Stimulated activated CD4-positive, alpha-beta T cell treated with anti-CD3 and anti-CD28 coated beads, Interleukin-12 subunit alpha, Interleukin-12 subunit beta, amount 100 ng/mL, for 4 hours (primary cell): ENCODE data around the gene GPRASP1.
A peak's percentile ranks its signal among the peaks of the same experiment; 100 is the strongest.
"Not testable (repeated sequence)": the region's sequence is repeated elsewhere in the genome, so short reads cannot be mapped to it uniquely, and the experiment has no call there.

Experiments used
- DNase-seq: peaks from one replicate; pipeline ENCODE4 v3.0.0-alpha.2; 2020

Gene GPRASP1, protein sequence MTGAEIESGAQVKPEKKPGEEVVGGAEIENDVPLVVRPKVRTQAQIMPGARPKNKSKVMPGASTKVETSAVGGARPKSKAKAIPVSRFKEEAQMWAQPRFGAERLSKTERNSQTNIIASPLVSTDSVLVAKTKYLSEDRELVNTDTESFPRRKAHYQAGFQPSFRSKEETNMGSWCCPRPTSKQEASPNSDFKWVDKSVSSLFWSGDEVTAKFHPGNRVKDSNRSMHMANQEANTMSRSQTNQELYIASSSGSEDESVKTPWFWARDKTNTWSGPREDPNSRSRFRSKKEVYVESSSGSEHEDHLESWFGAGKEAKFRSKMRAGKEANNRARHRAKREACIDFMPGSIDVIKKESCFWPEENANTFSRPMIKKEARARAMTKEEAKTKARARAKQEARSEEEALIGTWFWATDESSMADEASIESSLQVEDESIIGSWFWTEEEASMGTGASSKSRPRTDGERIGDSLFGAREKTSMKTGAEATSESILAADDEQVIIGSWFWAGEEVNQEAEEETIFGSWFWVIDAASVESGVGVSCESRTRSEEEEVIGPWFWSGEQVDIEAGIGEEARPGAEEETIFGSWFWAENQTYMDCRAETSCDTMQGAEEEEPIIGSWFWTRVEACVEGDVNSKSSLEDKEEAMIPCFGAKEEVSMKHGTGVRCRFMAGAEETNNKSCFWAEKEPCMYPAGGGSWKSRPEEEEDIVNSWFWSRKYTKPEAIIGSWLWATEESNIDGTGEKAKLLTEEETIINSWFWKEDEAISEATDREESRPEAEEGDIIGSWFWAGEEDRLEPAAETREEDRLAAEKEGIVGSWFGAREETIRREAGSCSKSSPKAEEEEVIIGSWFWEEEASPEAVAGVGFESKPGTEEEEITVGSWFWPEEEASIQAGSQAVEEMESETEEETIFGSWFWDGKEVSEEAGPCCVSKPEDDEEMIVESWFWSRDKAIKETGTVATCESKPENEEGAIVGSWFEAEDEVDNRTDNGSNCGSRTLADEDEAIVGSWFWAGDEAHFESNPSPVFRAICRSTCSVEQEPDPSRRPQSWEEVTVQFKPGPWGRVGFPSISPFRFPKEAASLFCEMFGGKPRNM (N-terminal part only)

DNA sequence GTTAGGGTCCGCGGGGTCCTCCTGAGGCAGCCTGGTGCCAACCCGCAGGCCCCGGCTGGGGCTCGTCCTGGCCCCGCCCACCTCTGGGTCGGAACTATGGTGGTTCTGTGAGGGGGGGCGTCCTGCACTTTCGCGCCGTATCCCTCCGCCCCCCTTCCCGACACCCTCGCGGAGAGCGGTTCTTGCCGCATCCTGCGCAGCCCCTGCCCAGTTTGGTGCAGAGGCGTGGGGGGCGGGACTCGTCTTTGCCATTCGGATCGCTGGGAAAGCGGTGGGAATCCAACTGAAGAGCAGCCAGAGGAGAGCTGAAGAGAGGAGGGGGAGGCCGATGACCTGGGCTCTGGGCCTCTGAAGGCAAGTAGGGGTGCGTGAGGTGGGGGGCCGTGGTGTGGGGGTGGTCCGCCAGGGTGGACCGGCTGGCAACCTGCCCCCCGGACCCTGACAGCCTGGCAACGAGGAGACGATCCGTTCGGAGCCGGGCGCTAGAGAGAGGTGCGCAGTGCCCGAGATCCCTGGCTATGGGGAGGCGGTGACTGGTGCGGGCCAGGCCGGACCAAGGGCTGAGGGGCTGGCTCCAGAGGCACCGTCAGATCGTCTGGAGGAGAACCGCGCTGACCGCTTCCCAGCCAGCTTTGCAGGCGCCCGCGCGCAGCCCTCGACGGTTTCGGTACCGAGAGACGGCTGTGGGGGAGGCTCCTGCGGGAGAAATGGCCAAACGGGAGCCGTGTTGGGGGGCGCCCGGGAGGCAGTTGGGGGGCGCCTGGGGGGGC is at the start of gene GPRASP1:
GPRASP1 (plus strand) TSS at position 242 of the 770 bp plus-strand sequence. CDS start 2,431 bp downstream, outside the sequence.
- DNase-seq: peak; percentile 43

GRCh38 chrX:102604327-102604726 is 47.0 kb upstream of the GPRASP1 start:
- DNase-seq: no peak

DNA sequence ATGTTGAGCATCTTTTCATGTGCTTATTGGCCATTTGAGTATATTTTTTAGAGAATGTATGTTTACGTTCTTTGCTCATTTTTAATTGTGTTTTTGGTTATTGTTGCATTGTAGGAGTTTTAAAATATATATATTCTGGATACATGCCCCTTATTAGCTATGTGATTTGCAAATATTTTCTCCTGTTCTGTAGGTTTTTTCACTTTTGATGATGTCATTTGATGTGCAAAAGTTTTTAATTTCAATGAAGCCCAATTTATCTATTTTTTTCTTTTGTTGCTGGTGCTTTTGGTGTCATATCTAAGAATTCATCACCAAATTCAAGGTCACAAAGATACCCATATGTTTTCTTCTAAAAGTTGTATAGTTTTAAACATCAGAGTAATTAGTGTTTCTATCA is 45.2 kb upstream of the GPRASP1 start:
- DNase-seq: no peak

- no peak for DNase-seq
These were observed 40.4 kb upstream of the GPRASP1 start for GRCh38 chrX:102610905-102611304.

GRCh38 chrX:102624105-102624504 is 27.2 kb upstream of the GPRASP1 start:
- no peak for DNase-seq

DNA sequence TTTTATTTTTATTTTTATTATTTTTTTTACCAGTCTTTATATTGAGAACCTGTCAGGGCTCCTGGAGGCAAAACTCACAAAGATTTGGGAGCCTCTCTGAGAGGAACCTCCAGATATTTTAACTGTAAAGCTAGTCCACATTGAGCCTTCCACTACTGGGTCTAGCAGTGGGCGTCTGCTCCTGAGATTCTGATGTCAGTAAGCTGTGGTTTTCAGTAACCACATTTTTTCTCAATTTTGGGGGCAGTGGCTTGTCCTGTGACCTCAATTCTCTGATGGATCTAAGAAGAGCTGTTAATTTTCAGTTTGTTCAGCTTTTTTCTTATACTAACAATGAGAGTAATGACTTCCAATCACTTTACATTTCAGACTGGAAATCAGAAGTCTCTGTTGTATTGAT is 23.6 kb upstream of the GPRASP1 start:
- no peak for DNase-seq

DNA sequence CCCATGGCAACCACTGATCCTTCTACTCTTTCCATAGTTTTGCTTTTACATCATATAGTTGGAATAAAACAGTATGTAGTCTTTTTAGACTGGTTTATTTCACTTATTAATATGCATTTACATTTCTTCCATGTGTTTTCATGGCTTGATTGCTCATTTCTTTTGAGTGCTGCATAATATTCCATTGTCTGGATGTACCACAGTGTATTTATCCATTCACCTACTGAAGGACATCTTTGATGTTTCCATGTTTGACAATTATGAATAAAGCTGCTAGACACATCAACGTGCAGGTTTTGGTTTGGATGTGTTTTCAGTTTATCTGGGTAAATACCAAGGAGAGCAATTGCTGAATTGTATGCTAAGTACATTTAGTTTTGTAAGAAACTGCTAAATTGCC is 13.7 kb upstream of the GPRASP1 start:
- DNase-seq: no peak

GRCh38 chrX:102650903-102651241 is 411 bp upstream of the GPRASP1 start:
- no peak for DNase-seq

GRCh38 chrX:102652031-102652688 is 877 bp downstream of the GPRASP1 start:
- DNase-seq: peak; percentile 32

DNA sequence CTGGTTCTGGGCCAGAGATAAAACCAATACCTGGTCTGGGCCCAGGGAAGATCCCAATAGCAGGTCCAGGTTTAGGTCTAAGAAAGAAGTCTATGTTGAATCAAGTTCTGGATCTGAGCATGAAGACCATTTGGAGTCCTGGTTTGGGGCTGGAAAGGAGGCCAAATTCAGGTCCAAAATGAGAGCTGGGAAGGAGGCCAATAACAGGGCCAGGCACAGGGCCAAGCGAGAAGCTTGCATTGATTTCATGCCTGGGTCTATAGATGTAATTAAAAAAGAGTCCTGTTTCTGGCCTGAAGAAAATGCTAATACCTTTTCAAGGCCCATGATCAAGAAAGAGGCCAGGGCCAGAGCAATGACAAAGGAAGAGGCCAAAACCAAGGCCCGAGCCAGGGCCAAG is 3.4 kb downstream of the GPRASP1 start:
- no peak for DNase-seq

GRCh38 chrX:102658556-102658955 is 7.3 kb downstream of the GPRASP1 start:
- no peak for DNase-seq

- DNase-seq: peak; percentile 77
These were observed 8.8 kb downstream of the GPRASP1 start for GRCh38 chrX:102659790-102660757.

DNA sequence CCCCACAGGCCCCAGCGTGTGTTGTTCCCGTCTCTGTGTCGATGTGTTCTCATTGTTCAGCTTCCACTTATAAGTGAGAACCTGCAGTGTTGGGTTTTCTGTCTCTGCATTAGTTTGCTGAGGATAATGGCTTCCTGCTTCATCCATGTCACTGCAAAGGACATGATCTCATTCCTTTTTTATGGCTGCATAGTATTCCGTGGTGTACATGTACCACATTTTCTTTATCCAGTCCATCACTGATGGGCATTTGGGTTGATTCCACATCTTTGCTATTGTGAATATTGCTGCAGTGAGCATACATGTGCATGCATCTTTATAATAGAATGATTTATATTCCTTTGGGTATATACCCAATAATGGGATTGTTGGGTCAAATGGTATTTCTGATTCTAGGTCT is 12.5 kb downstream of the GPRASP1 start:
- not testable (repeated sequence) for DNase-seq

- not testable (repeated sequence) for DNase-seq
These were observed 15.8 kb downstream of the GPRASP1 start for GRCh38 chrX:102667034-102667433.

GRCh38 chrX:102669526-102669925 is 18.2 kb downstream of the GPRASP1 start:
- no peak for DNase-seq

GRCh38 chrX:102672856-102673255 is 21.6 kb downstream of the GPRASP1 start:
- no peak for DNase-seq

- not testable (repeated sequence) for DNase-seq
These were observed 26.2 kb downstream of the GPRASP1 start for GRCh38 chrX:102677479-102677878.

GRCh38 chrX:102684772-102685520 is 33.7 kb downstream of the GPRASP1 start:
- no peak for DNase-seq

- no peak for DNase-seq
These were observed 43.5 kb downstream of the GPRASP1 start for GRCh38 chrX:102694749-102695148.

DNA sequence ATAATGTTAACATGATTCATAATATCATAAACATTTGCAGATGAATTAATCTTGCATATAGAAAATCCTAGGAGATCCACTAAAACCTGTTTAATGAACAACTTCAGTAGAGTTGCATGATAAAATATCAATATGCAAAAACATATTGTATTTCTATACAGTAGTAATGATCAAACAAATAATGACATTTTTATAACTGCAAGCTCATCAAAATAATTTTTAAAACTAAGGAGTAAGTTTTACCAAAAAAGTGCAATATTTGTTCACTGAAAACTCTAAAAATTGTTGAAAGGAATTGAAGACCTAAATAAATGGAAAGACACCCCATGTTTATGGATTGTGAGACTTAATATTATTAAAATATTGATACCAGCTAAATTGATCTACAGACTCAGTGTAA is 45.0 kb downstream of the GPRASP1 start:
- no peak for DNase-seq
